ENCODE results near the gene DLG2.

The DLG2 gene

GRCh38 chr11:85109141-85109540 lies 518.0 kb downstream of the DLG2 start:
- no peak for DNase-seq (ENCODE audit: low read depth)

GRCh38 chr11:85105868-85106267 lies 521.3 kb downstream of the DLG2 start:
- DNase-seq (ENCODE audit: low read depth): no peak

GRCh38 chr11:85099522-85099921 lies 527.6 kb downstream of the DLG2 start:
- DNase-seq (ENCODE audit: low read depth): no peak

- no peak for DNase-seq (ENCODE audit: low read depth)
Measured at GRCh38 chr11:85098996-85099395, 528.1 kb downstream of the DLG2 start.

- DNase-seq (ENCODE audit: low read depth): no peak
Measured at GRCh38 chr11:85096939-85097338, 530.2 kb downstream of the DLG2 start.

- DNase-seq (ENCODE audit: low read depth): no peak
Measured at GRCh38 chr11:85095239-85095638, 531.9 kb downstream of the DLG2 start.

- no peak for DNase-seq (ENCODE audit: low read depth)
Measured at GRCh38 chr11:85094795-85095194, 532.3 kb downstream of the DLG2 start.

- DNase-seq (ENCODE audit: low read depth): no peak
Measured at GRCh38 chr11:85089654-85090053, 537.5 kb downstream of the DLG2 start.

- DNase-seq (ENCODE audit: low read depth): no peak
Measured at GRCh38 chr11:85088286-85088685, 538.9 kb downstream of the DLG2 start.

- DNase-seq (ENCODE audit: low read depth): no peak
Measured at GRCh38 chr11:85086504-85087284, 540.5 kb downstream of the DLG2 start.

GRCh38 chr11:85076535-85077330 lies 550.4 kb downstream of the DLG2 start:
- no peak for DNase-seq (ENCODE audit: low read depth)

- DNase-seq (ENCODE audit: low read depth): no peak
Measured at GRCh38 chr11:85062659-85063058, 564.5 kb downstream of the DLG2 start.

GRCh38 chr11:85052636-85053035 lies 574.5 kb downstream of the DLG2 start:
- no peak for DNase-seq (ENCODE audit: low read depth)

- no peak for DNase-seq (ENCODE audit: low read depth)
Measured at GRCh38 chr11:85048801-85049200, 578.3 kb downstream of the DLG2 start.

- no peak for DNase-seq (ENCODE audit: low read depth)
Measured at GRCh38 chr11:85045716-85046115, 581.4 kb downstream of the DLG2 start.

GRCh38 chr11:85044911-85045310 lies 582.2 kb downstream of the DLG2 start:
- no peak for DNase-seq (ENCODE audit: low read depth)

- no peak for DNase-seq (ENCODE audit: low read depth)
Measured at GRCh38 chr11:85042361-85042760, 584.8 kb downstream of the DLG2 start.

GRCh38 chr11:85040166-85040565 lies 587.0 kb downstream of the DLG2 start:
- no peak for DNase-seq (ENCODE audit: low read depth)

GRCh38 chr11:85029964-85030363 lies 597.2 kb downstream of the DLG2 start:
- DNase-seq (ENCODE audit: low read depth): no peak

- no peak for DNase-seq (ENCODE audit: low read depth)
Measured at GRCh38 chr11:85028329-85029101, 598.6 kb downstream of the DLG2 start.

- DNase-seq (ENCODE audit: low read depth): no peak
Measured at GRCh38 chr11:85027346-85027745, 599.8 kb downstream of the DLG2 start.

GRCh38 chr11:85021058-85021457 lies 606.1 kb downstream of the DLG2 start:
- no peak for DNase-seq (ENCODE audit: low read depth)

- DNase-seq (ENCODE audit: low read depth): no peak
Measured at GRCh38 chr11:84993386-84993785, 633.8 kb downstream of the DLG2 start.
